Activated CD8-positive, alpha-beta memory T cell treated with anti-CD3 and anti-CD28 coated beads, Interleukin-2, amount 50 U/mL, for 48 hours (primary cell): ENCODE measurements around the gene IL34.

Experiments used
- DNase-seq: peaks from one replicate; pipeline ENCODE4 v3.0.0-alpha.2; 2020

The IL34 gene

GRCh38 chr16:70689970-70690891, 43.9 kb downstream of the IL34 start:
- DNase-seq = no peak

GRCh38 chr16:70691223-70692129, 45.1 kb downstream of the IL34 start:
- DNase-seq = no peak

- no peak for DNase-seq
These were observed 45.9 kb downstream of the IL34 start for GRCh38 chr16:70692130-70692872.

GRCh38 chr16:70692873-70693671, 46.7 kb downstream of the IL34 start:
- DNase-seq = no peak

- DNase-seq = no peak
These were observed 47.9 kb downstream of the IL34 start for GRCh38 chr16:70694088-70694867.

GRCh38 chr16:70694868-70695218, 48.5 kb downstream of the IL34 start:
- DNase-seq = no peak

- DNase-seq = no peak
These were observed 49.1 kb downstream of the IL34 start for GRCh38 chr16:70695331-70696070.

- no peak for DNase-seq
These were observed 50.0 kb downstream of the IL34 start for GRCh38 chr16:70696355-70696754.

GRCh38 chr16:70696952-70697593, 50.7 kb downstream of the IL34 start:
- no peak for DNase-seq

- DNase-seq = no peak
These were observed 51.3 kb downstream of the IL34 start for GRCh38 chr16:70697594-70698170.

- no peak for DNase-seq
These were observed 52.5 kb downstream of the IL34 start for GRCh38 chr16:70698901-70699300.

- no peak for DNase-seq
These were observed 53.3 kb downstream of the IL34 start for GRCh38 chr16:70699696-70700095.

GRCh38 chr16:70700101-70701020, 54.0 kb downstream of the IL34 start:
- no peak for DNase-seq

GRCh38 chr16:70701036-70701435, 54.7 kb downstream of the IL34 start:
- no peak for DNase-seq

GRCh38 chr16:70701596-70701995, 55.2 kb downstream of the IL34 start:
- DNase-seq = no peak

- no peak for DNase-seq
These were observed 55.6 kb downstream of the IL34 start for GRCh38 chr16:70701998-70702397.

- DNase-seq = no peak
These were observed 56.3 kb downstream of the IL34 start for GRCh38 chr16:70702624-70703023.

- DNase-seq = no peak
These were observed 56.9 kb downstream of the IL34 start for GRCh38 chr16:70703041-70703834.
